ACC112 (cell line): ENCODE measurements around the gene KLK12.

Experiments used
- H2AFZ ChIP-seq: fragments of 200-600 bp; sonication (generic); one replicate; pipeline ENCODE4 v1.6.0; 2017; ENCODE audit warnings: antibody characterized with exemption, low read length; ENCODE audit not compliant: unreplicated experiment
- H3K27ac ChIP-seq: fragments of 200-600 bp; sonication (generic); 2 replicates; pipeline ENCODE4 v1.5.1; 2014; ENCODE audit warnings: low read depth, mild to moderate bottlenecking, antibody characterized with exemption, low read length, moderate library complexity
- H3K27me3 ChIP-seq: fragments of 200-600 bp; sonication (generic); 2 replicates; pipeline ENCODE4 v1.6.1; 2014; ENCODE audit warnings: mild to moderate bottlenecking, antibody characterized with exemption, low read length, moderate library complexity, mixed read lengths; ENCODE audit not compliant: insufficient read depth
- H3K36me3 ChIP-seq: fragments of 200-600 bp; sonication (generic); 2 replicates; pipeline ENCODE4 v1.6.1; 2016; ENCODE audit warnings: mild to moderate bottlenecking, antibody characterized with exemption, low read length, moderate library complexity, mixed read lengths; ENCODE audit not compliant: insufficient read depth
- H3K4me1 ChIP-seq: fragments of 200-600 bp; sonication (generic); one replicate; pipeline ENCODE4 v1.6.1; 2016; ENCODE audit warnings: low read length, mixed read lengths; ENCODE audit not compliant: insufficient read depth, unreplicated experiment, control insufficient read depth
- H3K4me3 ChIP-seq: fragments of 200-600 bp; sonication (generic); 2 replicates; pipeline ENCODE4 v1.5.1; 2014; ENCODE audit warnings: mild to moderate bottlenecking, low read depth, low read length
- H3K79me2 ChIP-seq: fragments of 200-600 bp; sonication (generic); one replicate; pipeline ENCODE4 v1.6.0; 2016; ENCODE audit warnings: low read length; ENCODE audit not compliant: control insufficient read depth, unreplicated experiment, insufficient read depth

The KLK12 gene

DNA sequence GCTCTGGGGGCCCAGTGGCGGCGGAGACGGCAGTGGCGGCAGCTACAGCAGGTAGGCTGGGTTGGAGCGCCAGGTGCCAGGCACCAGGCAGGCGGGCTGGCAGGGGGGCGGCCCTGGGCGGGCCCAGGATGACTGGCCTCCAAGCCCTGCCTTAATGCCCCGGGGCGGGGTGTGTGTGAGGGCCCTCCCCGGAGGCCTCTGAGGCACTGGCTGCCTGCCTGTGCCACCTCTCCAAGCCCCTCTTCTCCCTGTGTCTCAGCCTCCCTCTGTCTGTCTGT, 8.3 kb downstream of the KLK12 start, which contains the start of gene KLK11:
Gene KLK11 (minus strand): TSS at position 63 of the 278 bp plus-strand sequence. CDS start 985 bp downstream, outside the sequence.
- Histone ChIP-seq H3K4me1 (no peaks in the 10 kb centered on the region), H2AFZ (no peak within 1 kb of the TSS), H3K79me2 (no peaks in the 10 kb centered on the region), H3K27me3 (peaks cover 45% of the 10 kb centered on the region), H3K36me3 (no peaks in the 10 kb centered on the region), H3K4me3 (no peak within 1 kb of the TSS), H3K27ac (no peak within 1 kb of the TSS)

DNA sequence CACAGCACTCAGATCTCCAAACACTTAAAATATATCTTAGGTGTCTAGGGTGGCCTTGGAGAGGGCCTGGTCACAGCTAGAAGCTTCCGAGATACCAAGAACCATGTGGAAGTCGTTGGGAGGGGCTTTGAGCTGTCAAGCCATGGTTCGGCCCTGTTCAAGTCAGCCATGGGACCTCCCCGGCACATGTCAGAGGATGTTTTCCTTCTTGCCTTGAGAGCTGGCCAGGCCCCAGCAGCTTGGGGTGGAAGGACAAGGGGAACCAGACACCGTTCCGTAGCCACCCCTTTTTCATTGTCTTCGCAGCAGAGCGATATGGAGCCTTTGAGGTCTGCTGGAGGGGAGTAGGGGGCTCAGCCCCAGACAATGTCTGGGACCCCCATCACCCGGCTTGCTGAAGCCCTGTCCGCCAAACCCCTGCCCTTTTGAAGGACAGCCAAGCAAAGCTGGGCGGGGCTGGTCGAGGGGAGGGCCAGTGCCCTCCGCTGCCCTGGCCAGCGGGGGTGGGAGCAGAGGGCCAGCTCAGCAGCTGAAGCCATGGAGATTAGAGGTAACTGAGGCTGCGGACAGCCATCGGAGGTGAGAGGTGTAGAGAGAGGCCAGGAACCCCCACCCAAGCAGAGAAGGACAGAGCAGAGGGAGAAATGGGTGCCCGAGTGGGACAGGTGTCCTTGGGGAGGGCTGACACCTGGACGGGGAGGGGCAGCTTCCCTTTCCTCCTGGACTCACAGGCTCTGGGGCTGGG, 8.8 kb downstream of the KLK12 start:
- H3K79me2 ChIP-seq = no peaks in the 10 kb centered on the region
- no peak overlapping the region for H3K4me3 ChIP-seq
- H3K27ac ChIP-seq = no peak overlapping the region
- no peak overlapping the region for H2AFZ ChIP-seq
- H3K27me3 ChIP-seq = peaks cover 45% of the 10 kb centered on the region
- H3K4me1 ChIP-seq = no peaks in the 10 kb centered on the region
- H3K36me3 ChIP-seq = no peaks in the 10 kb centered on the region

DNA sequence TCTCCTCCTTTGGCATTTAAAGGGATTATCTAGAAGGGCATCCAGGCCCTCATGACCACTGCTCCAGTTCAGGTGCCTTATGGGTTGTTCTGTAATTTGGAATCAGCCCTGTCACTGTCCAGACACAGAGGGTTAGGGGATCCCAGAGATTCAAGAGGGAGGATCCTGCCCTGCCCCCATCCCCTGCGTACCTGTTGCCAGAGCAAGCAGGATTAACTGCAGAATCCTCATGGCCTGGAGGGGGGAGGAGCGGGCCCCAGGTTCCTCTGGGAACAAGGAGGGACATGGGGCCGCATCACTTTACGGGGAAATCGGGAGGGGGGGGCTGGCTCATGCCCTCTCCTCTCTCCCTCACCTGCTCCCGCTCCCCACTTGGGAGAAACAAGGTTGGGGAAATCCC, 9.4 kb downstream of the KLK12 start:
- Histone ChIP-seq H3K36me3 (no peaks in the 10 kb centered on the region), H3K27ac (no peak overlapping the region), H3K27me3 (peaks cover 45% of the 10 kb centered on the region), H3K4me3 (no peak overlapping the region), H3K79me2 (no peaks in the 10 kb centered on the region), H3K4me1 (no peaks in the 10 kb centered on the region), H2AFZ (no peak overlapping the region)

DNA sequence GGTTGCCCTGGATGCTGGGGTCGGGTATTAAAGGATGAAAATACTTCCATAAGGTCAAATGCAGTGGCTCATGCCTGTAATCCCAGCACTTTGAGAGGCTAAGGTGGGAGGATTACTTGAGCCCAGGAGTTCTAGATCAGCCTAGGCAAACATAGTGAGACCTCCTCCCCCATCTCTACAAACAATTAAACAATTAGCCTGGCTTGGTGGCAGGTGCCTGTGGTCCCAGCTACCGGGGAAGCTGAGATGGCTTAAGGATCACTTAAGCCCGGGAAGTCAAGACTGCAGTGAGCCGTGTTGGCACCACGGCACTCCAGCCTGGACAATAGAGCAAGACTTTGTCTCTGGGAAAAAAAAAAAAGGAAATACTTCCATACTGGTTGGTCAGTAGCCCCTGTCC, 9.9 kb downstream of the KLK12 start:
- no peak overlapping the region for H3K4me3 ChIP-seq
- H2AFZ ChIP-seq = no peak overlapping the region
- H3K27me3 ChIP-seq = peaks cover 49% of the 10 kb centered on the region
- no peaks in the 10 kb centered on the region for H3K79me2 ChIP-seq
- H3K27ac ChIP-seq = no peak overlapping the region
- H3K4me1 ChIP-seq = no peaks in the 10 kb centered on the region
- no peaks in the 10 kb centered on the region for H3K36me3 ChIP-seq

DNA sequence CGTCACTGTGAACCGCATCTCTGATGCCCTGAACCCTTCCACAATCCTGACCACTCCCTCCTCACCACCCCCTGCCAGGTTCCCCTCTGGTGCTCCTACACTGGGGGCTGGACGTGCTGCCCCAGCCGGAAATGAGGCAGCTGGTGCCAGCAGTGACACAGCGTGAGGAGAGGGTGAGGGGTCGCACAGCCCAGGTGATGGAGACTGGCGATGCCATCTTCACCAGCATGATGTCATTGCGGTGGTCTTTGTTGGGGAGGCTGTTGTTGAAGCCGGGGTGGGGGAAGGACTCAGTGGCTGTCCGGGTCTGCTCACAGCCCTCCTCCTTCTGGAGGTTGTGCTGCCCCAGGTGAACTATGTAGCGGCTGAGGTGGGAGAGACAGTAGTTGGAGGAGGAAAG, 10.9 kb downstream of the KLK12 start:
- peaks cover 59% of the 10 kb centered on the region for H3K27me3 ChIP-seq
- no peak overlapping the region for H3K4me3 ChIP-seq
- no peak overlapping the region for H3K27ac ChIP-seq
- peaks cover 2% of the 10 kb centered on the region for H3K4me1 ChIP-seq
- no peak overlapping the region for H2AFZ ChIP-seq
- H3K79me2 ChIP-seq = no peaks in the 10 kb centered on the region
- no peaks in the 10 kb centered on the region for H3K36me3 ChIP-seq

DNA sequence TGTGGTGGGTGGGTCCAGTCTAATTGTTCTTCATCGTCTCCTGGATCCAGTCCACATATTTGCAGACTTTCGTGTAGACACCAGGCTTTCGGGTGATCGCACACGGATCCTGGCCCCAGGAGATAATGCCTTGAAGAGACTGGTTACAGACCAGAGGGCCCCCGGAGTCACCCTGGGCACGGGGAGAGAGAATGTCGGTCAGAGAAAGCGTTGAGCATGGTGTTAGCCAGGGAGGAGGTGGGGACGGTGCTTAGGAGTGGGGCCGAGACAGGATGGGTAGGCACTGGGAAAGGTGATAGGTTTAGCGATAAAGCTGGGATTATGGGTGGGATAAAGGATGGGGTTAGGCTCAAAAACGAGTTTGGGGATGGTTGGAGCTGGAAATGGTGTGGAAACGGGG, 12.3 kb downstream of the KLK12 start:
- H3K27ac ChIP-seq = no peak overlapping the region
- H3K36me3 ChIP-seq = no peaks in the 10 kb centered on the region
- no peaks in the 10 kb centered on the region for H3K79me2 ChIP-seq
- no peak overlapping the region for H2AFZ ChIP-seq
- peaks cover 60% of the 10 kb centered on the region for H3K27me3 ChIP-seq
- H3K4me1 ChIP-seq = peaks cover 2% of the 10 kb centered on the region
- H3K4me3 ChIP-seq = no peak overlapping the region

DNA sequence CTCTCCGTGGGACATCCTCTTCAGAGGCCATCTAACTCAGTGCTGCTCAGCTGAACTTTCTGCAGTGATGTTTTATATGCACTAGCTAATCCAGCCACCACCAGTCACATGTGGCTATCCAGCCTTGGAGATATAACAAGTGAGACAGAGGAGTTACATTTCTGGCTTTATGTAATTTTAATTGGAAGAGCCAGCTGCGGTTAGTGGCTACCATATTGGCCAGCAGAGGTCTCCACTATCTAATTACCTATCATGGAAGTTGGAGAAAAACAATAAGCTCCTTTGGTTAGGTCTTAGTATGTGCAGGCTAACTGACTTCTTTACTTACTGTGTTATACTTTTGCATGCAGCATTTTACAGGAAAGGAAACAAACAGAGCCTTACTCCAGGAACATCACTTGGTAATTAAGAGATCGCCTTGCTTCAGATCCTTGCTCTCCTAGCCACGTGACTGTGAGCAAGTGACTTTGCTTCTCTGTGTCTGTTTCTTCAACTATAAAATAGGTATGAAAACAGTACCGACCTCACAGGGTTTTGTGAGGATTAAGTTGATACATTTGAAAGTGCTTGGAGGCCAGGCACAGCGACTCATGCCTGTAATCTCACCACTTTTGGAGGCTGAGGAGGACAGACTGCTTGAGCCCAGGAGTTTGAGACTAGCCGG, 13.7 kb downstream of the KLK12 start:
- H3K79me2 ChIP-seq = no peaks in the 10 kb centered on the region
- peaks cover 2% of the 10 kb centered on the region for H3K4me1 ChIP-seq
- H3K27me3 ChIP-seq = peaks cover 59% of the 10 kb centered on the region
- no peak overlapping the region for H3K27ac ChIP-seq
- H3K36me3 ChIP-seq = no peaks in the 10 kb centered on the region
- no peak overlapping the region for H3K4me3 ChIP-seq
- H2AFZ ChIP-seq = no peak overlapping the region

DNA sequence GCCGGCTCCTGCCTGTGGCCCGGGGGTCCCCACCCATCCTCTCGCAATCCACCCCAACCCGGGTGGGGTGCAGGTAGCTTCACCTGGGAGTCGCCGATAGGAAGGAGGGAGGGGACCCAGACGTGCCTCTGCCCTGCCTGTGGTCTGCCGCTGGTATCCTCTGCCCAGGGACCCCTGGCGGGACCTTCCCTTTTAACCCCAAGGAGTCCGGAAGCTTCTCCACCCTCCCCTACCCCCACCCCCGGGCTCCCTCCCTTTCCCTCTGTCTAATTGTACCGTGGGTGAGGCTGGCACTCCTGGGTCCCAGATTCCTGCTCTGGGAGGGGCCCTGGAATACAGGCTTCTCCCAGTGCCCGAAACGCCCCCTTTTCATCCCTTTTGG, 15.3 kb downstream of the KLK12 start, which contains the start of gene KLK10:
Gene KLK10 (minus strand): TSS at position 166 of the 382 bp plus-strand sequence. CDS start 579 bp downstream, outside the sequence.
- Histone ChIP-seq H3K4me3 (peak within 1 kb of the TSS; percentile 21; the same call in 1 of the 2 replicates), H3K27me3 (peaks cover 49% of the 10 kb centered on the region), H3K4me1 (peaks cover 2% of the 10 kb centered on the region), H3K27ac (no peak within 1 kb of the TSS), H3K36me3 (no peaks in the 10 kb centered on the region), H3K79me2 (no peaks in the 10 kb centered on the region), H2AFZ (no peak within 1 kb of the TSS)

DNA sequence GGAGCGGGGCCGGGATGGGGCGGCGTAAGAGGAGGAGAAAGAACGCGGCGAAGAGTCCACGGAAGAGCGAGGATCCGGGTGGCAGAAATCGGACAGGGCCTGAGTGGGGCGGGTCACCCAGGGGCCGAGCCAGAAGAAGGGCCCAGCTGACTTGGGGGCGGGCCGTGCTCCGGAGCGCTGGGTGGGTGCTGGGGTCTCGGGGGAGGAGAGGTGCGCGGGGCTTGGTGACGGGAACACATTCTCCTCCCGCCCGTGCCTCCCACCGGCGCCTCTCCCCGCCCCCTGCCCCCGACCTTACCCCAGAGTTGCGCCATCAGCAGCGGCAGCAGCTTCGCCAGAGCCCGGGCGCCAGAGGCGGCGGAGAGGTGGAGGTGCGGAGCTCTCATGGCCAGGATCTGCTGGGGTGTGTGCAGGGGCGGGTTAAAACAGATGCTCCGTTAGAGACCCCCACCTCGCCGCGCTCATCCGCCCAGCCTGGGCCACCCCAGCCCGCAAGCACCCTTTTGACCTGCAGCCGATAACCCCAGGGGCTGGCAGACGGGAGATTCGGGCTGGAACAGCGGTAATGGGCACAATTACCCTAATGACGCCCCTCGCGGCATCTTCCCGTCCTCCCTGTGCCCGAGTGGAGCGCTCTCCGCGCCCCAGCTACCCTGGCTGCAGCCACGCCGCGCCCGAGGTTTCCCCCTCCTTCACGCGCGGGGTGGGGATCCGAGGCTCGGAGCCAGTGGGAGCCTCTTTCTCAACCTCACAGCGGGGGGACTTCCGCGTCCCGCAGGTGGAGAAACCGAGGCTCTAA, 15.9 kb downstream of the KLK12 start:
- H3K4me1 ChIP-seq = peaks cover 2% of the 10 kb centered on the region
- peaks cover 54% of the 10 kb centered on the region for H3K27me3 ChIP-seq
- H3K4me3 ChIP-seq = peak overlapping the region; percentile 21; the same call in 1 of the 2 replicates
- H3K36me3 ChIP-seq = no peaks in the 10 kb centered on the region
- H3K27ac ChIP-seq = no peak overlapping the region
- H2AFZ ChIP-seq = no peak overlapping the region
- H3K79me2 ChIP-seq = no peaks in the 10 kb centered on the region

DNA sequence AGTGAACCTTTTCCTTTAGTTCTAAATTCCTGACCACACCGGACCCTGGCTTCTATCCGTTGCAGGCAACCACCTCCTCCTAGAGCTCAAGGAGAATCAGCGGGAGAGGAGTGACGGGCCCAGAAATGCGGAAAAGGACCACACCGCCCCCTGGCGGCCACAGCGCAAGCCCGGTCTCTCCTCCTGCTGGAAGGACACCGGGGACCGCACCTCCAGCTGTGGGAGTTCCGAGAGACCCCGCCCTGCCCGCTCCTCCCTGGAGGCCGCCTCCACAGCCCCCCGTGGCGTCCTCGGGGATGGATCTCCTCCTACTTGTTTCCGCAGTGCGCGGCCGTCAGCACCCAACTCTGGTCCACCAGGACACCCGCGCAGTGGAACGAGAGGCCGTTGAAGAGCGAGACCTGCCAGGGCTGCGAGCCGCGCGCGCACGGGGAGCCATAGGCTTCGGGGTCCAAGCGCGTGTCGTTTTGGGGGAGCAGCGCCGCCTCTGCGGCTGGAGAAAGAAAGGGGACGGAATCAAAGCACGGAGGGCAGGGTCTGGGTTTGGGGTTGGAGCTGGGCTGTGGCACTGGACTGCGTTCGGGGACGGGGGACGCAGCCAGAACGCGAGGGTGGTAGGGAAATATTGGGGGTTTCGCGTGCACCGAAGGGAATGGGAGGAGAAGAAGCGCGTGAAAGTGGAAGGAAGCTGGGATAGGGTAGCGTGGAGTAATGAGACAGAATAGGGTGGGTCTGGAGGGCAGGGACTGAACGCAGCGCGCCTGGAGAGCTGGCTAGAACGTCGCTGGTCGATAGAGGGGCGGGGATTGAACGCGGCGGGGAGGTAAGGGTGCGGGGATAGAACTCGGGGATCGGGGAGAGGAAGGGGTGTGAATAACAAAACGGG, 17.8 kb downstream of the KLK12 start:
- peaks cover 48% of the 10 kb centered on the region for H3K27me3 ChIP-seq
- H3K79me2 ChIP-seq = no peaks in the 10 kb centered on the region
- no peaks in the 10 kb centered on the region for H3K36me3 ChIP-seq
- H2AFZ ChIP-seq = no peak overlapping the region
- H3K4me1 ChIP-seq = peaks cover 2% of the 10 kb centered on the region
- no peak overlapping the region for H3K27ac ChIP-seq
- peak overlapping the region; percentile 50 for H3K4me3 ChIP-seq
